ENCODE results near the gene AP2A1. TPM values are rescaled to one million over a fixed set of nuclear protein-coding genes. Genes with fewer than 3 reads are reported as not detected.

Gene AP2A1
- total and polyA plus RNA-seq, 2 of the 13 experiments (the other 11 are each of a cell fraction or from before 2014, with no cell fraction given): 22.7 to 39.7 TPM

DNA sequence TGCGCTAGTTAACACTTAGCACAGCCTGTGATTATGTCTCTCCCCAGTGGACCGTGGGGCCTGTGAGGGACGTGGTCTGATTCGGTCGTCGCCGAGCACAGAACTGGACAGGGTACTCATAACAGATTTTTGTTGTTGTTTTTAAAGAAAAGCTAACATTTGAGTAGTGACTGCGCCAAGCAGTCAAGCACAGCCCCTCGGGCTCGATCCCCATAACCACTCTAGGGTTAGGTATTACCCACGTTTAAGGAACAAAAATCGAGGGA lies 83.4 kb downstream of the AP2A1 start:
- peak overlapping the region; percentile 100 for H3K27ac ChIP-seq (ENCODE audit: extremely low read length, insufficient read depth, low read length)
- FAIRE-seq: no peak
- peak overlapping the region; percentile 89 to 93 (median 90) for H3K4me3 ChIP-seq (replicated peaks in 1 of 3; ENCODE audit: insufficient read depth in 1 of 3, low read depth in 2 of 3, low read length in 3 of 3)
- ChIA-PET POLR2A (interaction anchor here (0.6 to 3.1 kb wide), 12 partner anchors 11 to 164 kb away, joined by 3 to 29 read pairs (median 8); partner anchors contain the start of genes AKT1S1, AP2A1, ATF5 and NUP62), CTCF (ENCODE audit: low intra/inter-chr PET ratio, low total read pairs) (no interaction called here)
- no peaks in the 10 kb centered on the region for H3K9me3 ChIP-seq (ENCODE audit: low read length)
- H4K20me1 ChIP-seq (ENCODE audit: insufficient read depth, low read length): peaks cover 23% of the 10 kb centered on the region
- in situ Hi-C loops (cut with HindIII; ENCODE audit: extremely low pct_ligation_motif_present, low pct_unique_long_range_greater_than_20kb): no loop called here
- BruUV-seq (replicated peaks): no TSS peak
- peaks cover 30% of the 10 kb centered on the region for H3K4me1 ChIP-seq (ENCODE audit: insufficient read depth, low read length)
- ATAC-seq: no peak
- intact Hi-C loops (cut with micrococcal nuclease; ENCODE audit: unreplicated experiment): no loop called here
- peaks cover 10 to 12% of the 10 kb centered on the region in 2 experiments; a peak in 4 of 5 replicates for H3K36me3 ChIP-seq (replicated peaks in 1 of 2; ENCODE audit: control insufficient read depth in 1 of 2, insufficient read depth in 2 of 2, low read length in 2 of 2)
- no peaks in the 10 kb centered on the region; a peak in 1 of 5 replicates for H3K27me3 ChIP-seq (ENCODE audit: control insufficient read depth in 1 of 2, insufficient read depth in 2 of 2, low read length in 2 of 2)
- H3K79me2 ChIP-seq (ENCODE audit: insufficient read depth, low read length): peaks cover 24% of the 10 kb centered on the region
- H3K9ac ChIP-seq (ENCODE audit: insufficient read depth, low read depth, low read length): peak overlapping the region; percentile 96
- no peak for DNase-seq (ENCODE audit: low spot score)
- H2AFZ ChIP-seq (ENCODE audit: low read length): no peak overlapping the region
- H3K4me2 ChIP-seq (ENCODE audit: low read depth, low read length): peak overlapping the region; percentile 73
- TF ChIP-seq ZNF605 (CRISPR knock-in tag; IDR thresholded peaks at IDR 0.05): 0 out of 2 replicates have a peak, but pooled peaks have one; percentile 33
- TF ChIP-seq ATRX (CRISPR knock-in tag; IDR thresholded peaks at IDR 0.05; ENCODE audit: borderline replicate concordance): no peak
- TF ChIP-seq SIX4 (CRISPR knock-in tag; IDR thresholded peaks at IDR 0.05): no peak
- no peak for TF ChIP-seq IKZF1 (IDR thresholded peaks at IDR 0.05)
- TF ChIP-seq ZFY (CRISPR knock-in tag; IDR thresholded peaks at IDR 0.05): no peak
- TF ChIP-seq ETV5 (CRISPR knock-in tag; IDR thresholded peaks at IDR 0.05; ENCODE audit: borderline replicate concordance): 0 out of 2 replicates have a peak, but pooled peaks have one; percentile 1
- TF ChIP-seq, protein P1, sequence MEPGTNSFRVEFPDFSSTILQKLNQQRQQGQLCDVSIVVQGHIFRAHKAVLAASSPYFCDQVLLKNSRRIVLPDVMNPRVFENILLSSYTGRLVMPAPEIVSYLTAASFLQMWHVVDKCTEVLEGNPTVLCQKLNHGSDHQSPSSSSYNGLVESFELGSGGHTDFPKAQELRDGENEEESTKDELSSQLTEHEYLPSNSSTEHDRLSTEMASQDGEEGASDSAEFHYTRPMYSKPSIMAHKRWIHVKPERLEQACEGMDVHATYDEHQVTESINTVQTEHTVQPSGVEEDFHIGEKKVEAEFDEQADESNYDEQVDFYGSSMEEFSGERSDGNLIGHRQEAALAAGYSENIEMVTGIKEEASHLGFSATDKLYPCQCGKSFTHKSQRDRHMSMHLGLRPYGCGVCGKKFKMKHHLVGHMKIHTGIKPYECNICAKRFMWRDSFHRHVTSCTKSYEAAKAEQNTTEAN (CRISPR knock-in tag; conservative IDR thresholded peaks at IDR 0.05): 0 out of 2 replicates have a peak, but pooled peaks have one; percentile 2
- TF ChIP-seq ZBTB38 (CRISPR knock-in tag; IDR thresholded peaks at IDR 0.05): 0 out of 2 replicates have a peak, but pooled peaks have one; percentile 29
- TF ChIP-seq MAF1 (CRISPR knock-in tag; IDR thresholded peaks at IDR 0.05; ENCODE audit: borderline replicate concordance): 0 out of 2 replicates have a peak, but pooled peaks have one; percentile 3
- TF ChIP-seq ZNF567 (CRISPR knock-in tag; IDR thresholded peaks at IDR 0.05; ENCODE audit: borderline replicate concordance): no peak
- TF ChIP-seq SRY (CRISPR knock-in tag; IDR thresholded peaks at IDR 0.05): no peak
- TF ChIP-seq, protein P2, sequence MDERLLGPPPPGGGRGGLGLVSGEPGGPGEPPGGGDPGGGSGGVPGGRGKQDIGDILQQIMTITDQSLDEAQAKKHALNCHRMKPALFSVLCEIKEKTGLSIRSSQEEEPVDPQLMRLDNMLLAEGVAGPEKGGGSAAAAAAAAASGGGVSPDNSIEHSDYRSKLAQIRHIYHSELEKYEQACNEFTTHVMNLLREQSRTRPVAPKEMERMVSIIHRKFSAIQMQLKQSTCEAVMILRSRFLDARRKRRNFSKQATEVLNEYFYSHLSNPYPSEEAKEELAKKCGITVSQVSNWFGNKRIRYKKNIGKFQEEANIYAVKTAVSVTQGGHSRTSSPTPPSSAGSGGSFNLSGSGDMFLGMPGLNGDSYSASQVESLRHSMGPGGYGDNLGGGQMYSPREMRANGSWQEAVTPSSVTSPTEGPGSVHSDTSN (CRISPR knock-in tag; IDR thresholded peaks at IDR 0.05): no peak
- TF ChIP-seq, protein P3, sequence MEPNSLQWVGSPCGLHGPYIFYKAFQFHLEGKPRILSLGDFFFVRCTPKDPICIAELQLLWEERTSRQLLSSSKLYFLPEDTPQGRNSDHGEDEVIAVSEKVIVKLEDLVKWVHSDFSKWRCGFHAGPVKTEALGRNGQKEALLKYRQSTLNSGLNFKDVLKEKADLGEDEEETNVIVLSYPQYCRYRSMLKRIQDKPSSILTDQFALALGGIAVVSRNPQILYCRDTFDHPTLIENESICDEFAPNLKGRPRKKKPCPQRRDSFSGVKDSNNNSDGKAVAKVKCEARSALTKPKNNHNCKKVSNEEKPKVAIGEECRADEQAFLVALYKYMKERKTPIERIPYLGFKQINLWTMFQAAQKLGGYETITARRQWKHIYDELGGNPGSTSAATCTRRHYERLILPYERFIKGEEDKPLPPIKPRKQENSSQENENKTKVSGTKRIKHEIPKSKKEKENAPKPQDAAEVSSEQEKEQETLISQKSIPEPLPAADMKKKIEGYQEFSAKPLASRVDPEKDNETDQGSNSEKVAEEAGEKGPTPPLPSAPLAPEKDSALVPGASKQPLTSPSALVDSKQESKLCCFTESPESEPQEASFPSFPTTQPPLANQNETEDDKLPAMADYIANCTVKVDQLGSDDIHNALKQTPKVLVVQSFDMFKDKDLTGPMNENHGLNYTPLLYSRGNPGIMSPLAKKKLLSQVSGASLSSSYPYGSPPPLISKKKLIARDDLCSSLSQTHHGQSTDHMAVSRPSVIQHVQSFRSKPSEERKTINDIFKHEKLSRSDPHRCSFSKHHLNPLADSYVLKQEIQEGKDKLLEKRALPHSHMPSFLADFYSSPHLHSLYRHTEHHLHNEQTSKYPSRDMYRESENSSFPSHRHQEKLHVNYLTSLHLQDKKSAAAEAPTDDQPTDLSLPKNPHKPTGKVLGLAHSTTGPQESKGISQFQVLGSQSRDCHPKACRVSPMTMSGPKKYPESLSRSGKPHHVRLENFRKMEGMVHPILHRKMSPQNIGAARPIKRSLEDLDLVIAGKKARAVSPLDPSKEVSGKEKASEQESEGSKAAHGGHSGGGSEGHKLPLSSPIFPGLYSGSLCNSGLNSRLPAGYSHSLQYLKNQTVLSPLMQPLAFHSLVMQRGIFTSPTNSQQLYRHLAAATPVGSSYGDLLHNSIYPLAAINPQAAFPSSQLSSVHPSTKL (CRISPR knock-in tag; IDR thresholded peaks at IDR 0.05): no peak
- TF ChIP-seq FOXA1 (IDR thresholded peaks at IDR 0.05): no peak
- TF ChIP-seq FOXA1 (CRISPR knock-in tag; IDR thresholded peaks at IDR 0.05): no peak
- TF ChIP-seq, protein P4, sequence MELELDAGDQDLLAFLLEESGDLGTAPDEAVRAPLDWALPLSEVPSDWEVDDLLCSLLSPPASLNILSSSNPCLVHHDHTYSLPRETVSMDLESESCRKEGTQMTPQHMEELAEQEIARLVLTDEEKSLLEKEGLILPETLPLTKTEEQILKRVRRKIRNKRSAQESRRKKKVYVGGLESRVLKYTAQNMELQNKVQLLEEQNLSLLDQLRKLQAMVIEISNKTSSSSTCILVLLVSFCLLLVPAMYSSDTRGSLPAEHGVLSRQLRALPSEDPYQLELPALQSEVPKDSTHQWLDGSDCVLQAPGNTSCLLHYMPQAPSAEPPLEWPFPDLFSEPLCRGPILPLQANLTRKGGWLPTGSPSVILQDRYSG (CRISPR knock-in tag; IDR thresholded peaks at IDR 0.05): peak; percentile 10; the same call in 1 of the 2 replicates
- TF ChIP-seq ZKSCAN8 (CRISPR knock-in tag; IDR thresholded peaks at IDR 0.05; ENCODE audit: borderline replicate concordance): 0 out of 2 replicates have a peak, but pooled peaks have one; percentile 34
- TF ChIP-seq, protein P5, sequence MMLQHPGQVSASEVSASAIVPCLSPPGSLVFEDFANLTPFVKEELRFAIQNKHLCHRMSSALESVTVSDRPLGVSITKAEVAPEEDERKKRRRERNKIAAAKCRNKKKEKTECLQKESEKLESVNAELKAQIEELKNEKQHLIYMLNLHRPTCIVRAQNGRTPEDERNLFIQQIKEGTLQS (CRISPR knock-in tag; IDR thresholded peaks at IDR 0.05): no peak
- no peak for TF ChIP-seq ZNF329 (CRISPR knock-in tag; IDR thresholded peaks at IDR 0.05; ENCODE audit: low read depth)
- 68% methylated on average over 12 of the region's 12 CpGs for WGBS (ENCODE audit: low lambda C conversion rate)
